ENCODE measurements around the gene HM13.

- TF ChIP-seq DMAP1 (CRISPR knock-in tag; IDR thresholded peaks at IDR 0.05) (no peak), ZSCAN9 (CRISPR knock-in tag; IDR thresholded peaks at IDR 0.05; ENCODE audit: borderline replicate concordance) (no peak), KAT7 (CRISPR knock-in tag; IDR thresholded peaks at IDR 0.05; ENCODE audit: borderline replicate concordance) (no peak), YY1 (IDR thresholded peaks at IDR 0.05; ENCODE audit: insufficient read depth, insufficient replicate concordance, low read depth, low read length) (no peak), KLF9 (CRISPR knock-in tag; IDR thresholded peaks at IDR 0.05; ENCODE audit: low read depth) (no peak)
Measured at GRCh38 chr20:31500527-31500926, 13.7 kb upstream of the HM13 start.

All from HepG2 (cell line).